HPDE6-E6E7 (cell line): ENCODE measurements around the gene ZSCAN4.

ENCODE experiments used
- DNase-seq: peaks from one replicate; pipeline ENCODE4 v3.0.0; 2011; ENCODE audit warnings: missing footprints; ENCODE audit errors: extremely low spot score

ZSCAN4 gene

DNA sequence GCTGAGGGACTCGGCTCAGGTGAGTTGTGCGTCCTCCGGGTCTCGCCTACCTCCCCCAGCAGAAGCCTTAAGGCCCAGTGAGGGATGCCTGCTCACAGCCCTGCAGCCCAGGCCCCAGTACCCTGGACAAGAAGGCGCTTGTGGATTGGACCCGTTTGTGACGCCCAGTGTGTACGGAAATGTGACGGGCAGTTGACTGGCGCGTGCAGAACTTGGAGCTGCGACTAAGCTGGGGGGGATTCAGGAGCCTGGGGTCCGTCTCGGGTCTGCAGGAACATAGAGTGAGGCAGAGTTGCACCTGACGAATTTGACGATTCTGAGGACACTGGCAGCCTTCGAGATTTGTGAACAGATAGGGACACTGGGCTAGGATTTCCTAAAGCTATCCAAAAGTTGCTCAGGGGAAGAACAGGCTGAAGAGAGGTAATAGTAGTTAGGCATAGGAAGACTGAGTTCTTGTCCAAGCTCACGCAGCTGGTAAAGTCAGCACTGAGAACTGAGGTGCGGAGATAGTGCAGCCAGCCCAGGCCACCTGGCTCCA lies 13.6 kb downstream of the ZSCAN4 start:
- DNase-seq = peak; percentile 23

- DNase-seq = no peak
Measured at GRCh38 chr19:57686727-57687126, 18.0 kb downstream of the ZSCAN4 start.

DNA sequence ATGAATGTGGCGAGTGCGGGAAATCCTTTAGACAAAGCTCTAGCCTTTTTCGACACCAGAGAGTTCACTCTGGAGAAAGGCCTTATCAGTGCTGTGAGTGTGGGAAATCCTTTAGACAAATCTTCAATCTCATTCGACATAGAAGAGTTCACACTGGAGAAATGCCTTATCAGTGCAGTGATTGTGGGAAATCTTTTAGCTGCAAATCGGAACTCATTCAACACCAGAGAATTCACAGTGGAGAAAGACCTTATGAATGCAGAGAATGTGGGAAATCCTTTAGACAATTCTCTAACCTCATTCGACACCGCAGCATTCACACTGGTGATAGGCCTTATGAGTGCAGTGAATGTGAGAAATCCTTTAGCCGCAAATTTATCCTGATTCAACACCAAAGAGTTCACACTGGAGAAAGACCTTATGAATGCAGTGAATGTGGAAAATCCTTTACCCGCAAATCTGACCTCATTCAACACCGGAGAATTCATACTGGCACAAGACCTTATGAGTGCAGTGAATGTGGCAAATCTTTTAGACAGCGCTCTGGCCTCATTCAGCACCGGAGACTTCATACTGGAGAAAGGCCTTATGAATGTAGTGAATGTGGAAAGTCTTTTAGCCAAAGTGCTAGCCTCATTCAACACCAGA lies 18.8 kb downstream of the ZSCAN4 start:
- no peak for DNase-seq

GRCh38 chr19:57688011-57688763 lies 19.5 kb downstream of the ZSCAN4 start:
- DNase-seq = no peak

- DNase-seq = peak; percentile 47
Measured at GRCh38 chr19:57689750-57690149, 21.0 kb downstream of the ZSCAN4 start.

DNA sequence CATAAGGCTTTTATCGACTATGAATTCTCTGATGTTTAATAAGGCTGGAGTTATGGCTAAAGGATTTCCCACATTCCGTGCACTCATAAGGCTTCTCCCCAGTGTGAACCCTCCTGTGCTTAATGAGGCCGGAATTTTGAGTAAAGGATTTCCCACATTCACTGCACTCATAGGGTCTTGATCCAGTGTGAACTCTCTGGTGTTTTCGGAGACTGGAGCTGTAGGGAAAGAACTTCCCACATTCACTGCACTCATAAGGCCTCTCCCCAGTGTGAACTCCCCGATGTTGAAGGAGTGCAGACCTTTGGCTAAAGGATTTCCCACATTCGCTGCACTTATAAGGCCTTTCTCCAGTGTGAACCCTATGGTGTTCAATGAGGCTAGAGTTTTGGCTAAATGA lies 32.9 kb downstream of the ZSCAN4 start:
- DNase-seq = no peak

- no peak for DNase-seq
Measured at GRCh38 chr19:57706346-57706745, 37.6 kb downstream of the ZSCAN4 start.

DNA sequence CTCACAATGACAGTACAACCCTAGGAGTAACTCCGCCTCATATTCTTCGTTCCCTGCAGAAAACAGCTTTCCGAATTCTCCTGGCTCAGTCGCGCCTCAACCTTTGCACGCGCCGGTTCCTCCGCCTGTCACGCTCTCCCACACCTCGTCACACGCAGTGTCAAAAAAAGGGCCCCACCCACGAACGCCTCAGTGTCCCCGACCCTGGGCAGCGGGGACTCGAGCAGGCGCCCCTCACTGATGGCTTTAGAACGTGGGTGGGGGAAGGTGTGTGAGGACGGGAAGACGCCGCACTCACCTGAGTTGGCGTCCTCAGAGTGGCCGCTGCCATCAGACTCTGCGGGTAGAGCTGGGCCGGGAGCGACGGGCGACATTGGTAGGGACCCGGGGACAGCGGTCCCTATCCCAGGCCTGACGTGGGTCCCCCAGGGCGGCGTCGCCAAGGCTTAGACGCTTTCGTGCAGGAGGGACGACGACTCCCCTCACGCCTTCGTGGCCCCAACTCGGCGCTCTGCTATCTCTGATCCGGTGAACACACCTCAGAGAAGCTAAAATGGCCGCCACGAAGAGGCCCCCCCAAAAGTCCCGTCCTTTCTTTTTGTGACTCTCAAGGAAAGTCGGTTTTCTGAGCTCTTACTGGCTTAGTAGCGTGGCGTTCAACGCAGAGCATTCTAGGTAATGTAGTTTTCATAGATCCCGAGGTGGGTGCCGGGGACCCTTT lies 40.1 kb downstream of the ZSCAN4 start, which contains the start of gene ZNF154:
ZNF154 (minus strand) TSS at position 564 of the 721 bp plus-strand sequence; CDS start at position 331, 233 bp downstream.
- DNase-seq = peak; percentile 83

- no peak for DNase-seq
Measured at GRCh38 chr19:57709616-57710015, 40.9 kb downstream of the ZSCAN4 start.

GRCh38 chr19:57712222-57712621 lies 43.5 kb downstream of the ZSCAN4 start:
- DNase-seq = no peak

- DNase-seq = no peak
Measured at GRCh38 chr19:57719424-57719823, 50.7 kb downstream of the ZSCAN4 start.

GRCh38 chr19:57719901-57720519 lies 51.3 kb downstream of the ZSCAN4 start:
- no peak for DNase-seq

- DNase-seq = no peak
Measured at GRCh38 chr19:57720878-57721277, 52.1 kb downstream of the ZSCAN4 start.
